Skin epidermis (tissue), 12 donors: Measurements from ENCODE around the gene NGLY1.

Source experiments
- H3K27ac ChIP-seq, 21 experiments: fragments of 200-600 bp; sonication (generic) in 11 of 21; one replicate each; pipeline ENCODE4 v1.5.0; 2020; ENCODE audit warnings: mild to moderate bottlenecking in 3 of 21, inconsistent platforms in 2 of 21, moderate library complexity in 2 of 21
- H3K4me3 ChIP-seq, 7 experiments: fragments of 200-600 bp; sonication (generic) in 2 of 7; one replicate each; pipeline ENCODE4 v1.5.0; 2020; ENCODE audit warnings: inconsistent platforms in 2 of 7, mild to moderate bottlenecking in 2 of 7, moderate library complexity in 1 of 7

Gene NGLY1

GRCh38 chr3:25674670-25675069 lies 108.6 kb downstream of the NGLY1 start:
- Histone ChIP-seq H3K4me3 (no peak overlapping the region), H3K27ac (no peak overlapping the region)

GRCh38 chr3:25673738-25674298 lies 109.4 kb downstream of the NGLY1 start:
- H3K27ac ChIP-seq = no peak overlapping the region

More at GRCh38 chr3:25673738-25674298, 109.4 kb downstream of the NGLY1 start:
- no peak overlapping the region for H3K4me3 ChIP-seq
